GM15510 (cell line): ENCODE results near the gene TBX21.

Experiments used
- POLR2A ChIP-seq: IDR thresholded peaks from 3 replicates; pipeline ENCODE4 v1.6.1; 2011; ENCODE audit warnings: borderline replicate concordance; ENCODE audit not compliant: insufficient read length; ENCODE audit errors: extremely low read depth

Gene TBX21

GRCh38 chr17:47729476-47729875 is 3.6 kb upstream of the TBX21 start:
- TF ChIP-seq POLR2A, result no peak

- no peak for TF ChIP-seq POLR2A
Measured at GRCh38 chr17:47730681-47731080, 2.4 kb upstream of the TBX21 start.

- no peak for TF ChIP-seq POLR2A
Measured at GRCh38 chr17:47731396-47731795, 1.6 kb upstream of the TBX21 start.

- TF ChIP-seq POLR2A, result no peak
Measured at GRCh38 chr17:47732399-47733046, 513 bp upstream of the TBX21 start.

- TF ChIP-seq POLR2A, result no peak
Measured at GRCh38 chr17:47733674-47734410, 806 bp downstream of the TBX21 start.

GRCh38 chr17:47735139-47735464 is 2.1 kb downstream of the TBX21 start:
- TF ChIP-seq POLR2A, result no peak

GRCh38 chr17:47735536-47736011 is 2.5 kb downstream of the TBX21 start:
- peak; percentile 14 for TF ChIP-seq POLR2A

- TF ChIP-seq POLR2A, result no peak
Measured at GRCh38 chr17:47736501-47737495, 3.8 kb downstream of the TBX21 start.

GRCh38 chr17:47738178-47738577 is 5.1 kb downstream of the TBX21 start:
- no peak for TF ChIP-seq POLR2A

- TF ChIP-seq POLR2A, result no peak
Measured at GRCh38 chr17:47739150-47739549, 6.1 kb downstream of the TBX21 start.

GRCh38 chr17:47741109-47741792 is 8.2 kb downstream of the TBX21 start:
- no peak for TF ChIP-seq POLR2A

- no peak for TF ChIP-seq POLR2A
Measured at GRCh38 chr17:47741793-47742145, 8.7 kb downstream of the TBX21 start.

GRCh38 chr17:47742319-47743181 is 9.5 kb downstream of the TBX21 start:
- no peak for TF ChIP-seq POLR2A
